Omental fat pad (tissue), 4 donors: ENCODE measurements around the gene C1orf74. TPM values are rescaled to one million over a fixed set of nuclear protein-coding genes. Genes with fewer than 3 reads are reported as not detected.
A peak's percentile ranks its signal among the peaks of the same experiment; 100 is the strongest.

Experiments used
- ATAC-seq: fragments of 150-250 bp; one replicate; pipeline ENCODE4 v1.9.1; 2016; ENCODE audit warnings: mild to moderate bottlenecking, moderate library complexity; ENCODE audit not compliant: low FRiP score
- DNase-seq: peaks from one replicate; pipeline ENCODE4 v3.0.0-alpha.2; 2019; ENCODE audit warnings: low spot score
- total RNA-seq, 4 donors: library from RNA; depleted of rRNA; stranded (reverse); fragments of >200 nt; gene quantifications; one replicate each; pipeline ENCODE4 v1.1.0, GENCODE V29; 2016
- TF ChIP-seq, protein P1 (sequence below), 3 donors: fragments of 450-650 bp; IDR thresholded peaks; one replicate each; pipeline ENCODE4 v1.5.1; 2016 to 2017; ENCODE audit warnings: antibody characterized with exemption in 3 of 3, mild to moderate bottlenecking in 3 of 3, moderate library complexity in 2 of 3

The C1orf74 gene
- total RNA-seq, 4 donors from 2014 or later, result 0.37 to 1.9 (median 1.0) TPM

DNA sequence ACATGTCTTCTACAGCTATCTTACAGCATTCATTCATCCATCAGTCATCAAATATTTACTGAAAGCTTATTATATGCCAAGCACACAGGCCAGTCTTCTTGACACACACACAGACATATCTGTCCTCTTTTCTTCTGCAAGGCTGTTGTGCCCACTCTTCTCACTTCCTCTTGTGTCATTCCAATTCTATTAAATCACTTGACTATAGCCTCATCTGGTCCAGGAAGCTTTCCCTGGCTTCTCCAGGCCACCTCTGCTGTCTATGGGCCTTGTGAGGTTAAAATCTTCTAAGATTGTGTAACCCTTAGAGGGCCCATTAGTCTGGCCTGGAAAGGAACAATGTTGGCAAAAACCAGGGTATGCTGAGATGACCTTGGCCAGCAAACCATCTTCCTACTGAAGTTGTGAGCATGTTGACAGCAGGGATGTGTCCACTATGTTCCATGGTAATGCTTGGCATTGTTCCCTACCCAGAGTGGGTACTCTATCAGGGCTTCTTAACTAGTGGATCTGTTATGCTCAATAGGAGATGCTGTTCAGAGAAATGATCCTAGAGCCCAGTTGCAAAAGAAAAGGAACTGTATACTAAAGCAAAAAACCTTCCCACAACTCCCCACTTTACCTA, 23.2 kb downstream of the C1orf74 start:
- TF ChIP-seq, protein P1, sequence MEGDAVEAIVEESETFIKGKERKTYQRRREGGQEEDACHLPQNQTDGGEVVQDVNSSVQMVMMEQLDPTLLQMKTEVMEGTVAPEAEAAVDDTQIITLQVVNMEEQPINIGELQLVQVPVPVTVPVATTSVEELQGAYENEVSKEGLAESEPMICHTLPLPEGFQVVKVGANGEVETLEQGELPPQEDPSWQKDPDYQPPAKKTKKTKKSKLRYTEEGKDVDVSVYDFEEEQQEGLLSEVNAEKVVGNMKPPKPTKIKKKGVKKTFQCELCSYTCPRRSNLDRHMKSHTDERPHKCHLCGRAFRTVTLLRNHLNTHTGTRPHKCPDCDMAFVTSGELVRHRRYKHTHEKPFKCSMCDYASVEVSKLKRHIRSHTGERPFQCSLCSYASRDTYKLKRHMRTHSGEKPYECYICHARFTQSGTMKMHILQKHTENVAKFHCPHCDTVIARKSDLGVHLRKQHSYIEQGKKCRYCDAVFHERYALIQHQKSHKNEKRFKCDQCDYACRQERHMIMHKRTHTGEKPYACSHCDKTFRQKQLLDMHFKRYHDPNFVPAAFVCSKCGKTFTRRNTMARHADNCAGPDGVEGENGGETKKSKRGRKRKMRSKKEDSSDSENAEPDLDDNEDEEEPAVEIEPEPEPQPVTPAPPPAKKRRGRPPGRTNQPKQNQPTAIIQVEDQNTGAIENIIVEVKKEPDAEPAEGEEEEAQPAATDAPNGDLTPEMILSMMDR (IDR thresholded peaks at IDR 0.05), result no peak
- ATAC-seq, result no peak
- no peak for DNase-seq

DNA sequence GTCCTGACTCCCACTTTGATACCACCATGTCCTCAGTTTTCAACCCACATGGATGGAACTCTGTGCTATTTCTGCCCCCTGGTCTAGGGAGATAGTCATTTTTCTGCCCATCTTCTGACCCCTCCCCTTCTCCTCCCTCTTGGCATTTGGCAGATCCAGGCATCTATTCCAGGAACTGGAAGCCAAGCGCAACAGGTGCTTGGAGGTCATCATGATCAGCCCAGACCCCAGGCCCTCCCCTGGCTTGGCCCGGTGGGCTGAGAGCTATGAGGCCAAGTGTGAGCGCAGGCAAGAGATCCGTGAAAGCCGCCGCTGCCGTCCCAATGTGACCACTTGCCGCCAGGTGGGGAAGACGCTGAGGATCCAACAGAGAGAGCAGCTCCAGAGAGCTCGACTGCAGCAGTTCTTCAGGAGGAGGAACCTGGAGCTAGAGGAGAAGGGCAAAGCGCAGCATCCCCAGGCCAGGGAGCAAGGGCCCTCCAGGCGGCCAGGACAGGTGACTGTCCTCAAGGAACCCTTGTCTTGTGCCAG, 24.5 kb downstream of the C1orf74 start:
- ATAC-seq (no peak), DNase-seq (no peak)
- TF ChIP-seq, protein P1 (IDR thresholded peaks at IDR 0.05), result no peak

- ATAC-seq, result no peak
- TF ChIP-seq, protein P1 (IDR thresholded peaks at IDR 0.05), result no peak
- no peak for DNase-seq
These were observed 26.0 kb downstream of the C1orf74 start for GRCh38 chr1:209758400-209758799.

DNA sequence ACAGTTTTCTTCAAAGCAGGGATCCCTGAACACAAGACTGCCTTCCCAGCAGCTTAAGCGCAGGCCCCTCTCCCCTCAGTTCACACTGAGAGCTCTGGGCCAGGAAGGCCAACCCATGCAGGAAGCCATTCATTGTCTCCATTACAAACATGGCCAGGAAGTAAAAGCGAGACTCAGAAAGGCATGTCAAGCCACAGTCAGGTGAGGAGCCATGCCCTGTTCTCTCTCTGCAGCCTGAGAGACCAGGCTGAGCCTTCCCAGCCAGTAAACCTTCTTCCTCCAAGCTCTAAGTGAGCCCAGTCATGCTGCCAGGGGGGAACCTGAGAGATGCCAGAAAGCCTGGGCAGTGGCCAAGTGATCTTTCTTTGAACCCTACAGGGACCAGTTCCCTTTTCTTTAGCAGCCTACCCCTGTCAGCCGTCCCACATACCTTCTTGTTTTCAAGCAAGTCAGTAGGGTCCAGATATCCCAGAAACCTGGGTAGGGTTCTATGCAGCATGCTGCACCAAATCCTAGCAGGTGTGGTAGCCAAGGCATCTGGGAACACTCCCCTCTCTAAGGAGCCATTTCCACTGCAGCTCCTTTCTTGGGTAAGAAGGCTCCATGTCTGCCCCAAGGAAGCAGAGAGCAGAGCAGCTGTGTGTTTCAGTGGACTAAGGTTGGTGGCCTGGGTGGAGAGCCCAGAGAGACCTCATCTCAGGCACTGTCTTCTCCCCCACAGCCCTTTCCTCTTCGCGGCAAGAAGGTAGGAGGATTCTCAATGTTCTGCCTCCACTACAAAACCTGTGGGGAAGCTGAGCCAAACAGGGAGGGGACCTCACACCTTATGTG, 27.5 kb downstream of the C1orf74 start:
- ATAC-seq (peak; percentile 33), DNase-seq (no peak)
- TF ChIP-seq, protein P1 (IDR thresholded peaks at IDR 0.05), result no peak

DNA sequence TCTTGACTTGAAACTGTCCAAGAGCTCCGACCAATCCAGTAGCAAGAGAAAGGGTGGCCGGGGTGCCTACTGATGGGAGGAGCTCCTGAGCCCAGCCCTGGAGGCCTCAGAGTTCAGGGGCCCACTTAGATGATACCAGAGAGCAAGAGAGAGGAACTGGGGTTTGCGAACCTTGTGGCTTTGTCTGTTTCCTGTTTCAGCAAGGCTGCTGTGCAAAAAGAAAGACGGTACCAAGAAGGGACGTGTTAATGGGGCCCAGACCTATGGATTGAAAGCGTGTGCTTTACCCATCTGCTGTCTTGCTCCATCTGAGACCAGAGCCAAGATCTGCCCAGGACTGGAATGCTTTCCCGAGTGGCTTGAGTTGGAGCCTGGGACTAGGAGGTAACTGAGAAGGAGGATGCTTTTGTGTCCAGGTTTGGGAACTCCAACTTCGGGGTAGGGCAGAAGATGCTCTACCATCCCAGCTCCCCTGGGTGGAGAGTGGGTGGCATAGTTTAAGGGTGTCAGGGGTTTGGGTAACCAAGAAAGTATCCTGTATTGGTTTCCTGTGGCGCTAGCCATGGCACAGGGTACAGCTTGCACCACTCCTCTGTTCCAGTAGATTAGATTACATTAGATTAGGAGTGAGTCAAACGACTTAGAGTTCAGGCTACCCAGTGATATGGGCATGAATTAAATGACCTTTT, 28.3 kb downstream of the C1orf74 start, which contains the start of gene TRAF3IP3:
TSS of gene TRAF3IP3 (plus strand) at position 128 of the 689 bp plus-strand sequence. CDS start 3,987 bp downstream, outside the sequence.
- no peak for ATAC-seq
- DNase-seq, result no peak
- TF ChIP-seq, protein P1 (IDR thresholded peaks at IDR 0.05), result no peak

DNA sequence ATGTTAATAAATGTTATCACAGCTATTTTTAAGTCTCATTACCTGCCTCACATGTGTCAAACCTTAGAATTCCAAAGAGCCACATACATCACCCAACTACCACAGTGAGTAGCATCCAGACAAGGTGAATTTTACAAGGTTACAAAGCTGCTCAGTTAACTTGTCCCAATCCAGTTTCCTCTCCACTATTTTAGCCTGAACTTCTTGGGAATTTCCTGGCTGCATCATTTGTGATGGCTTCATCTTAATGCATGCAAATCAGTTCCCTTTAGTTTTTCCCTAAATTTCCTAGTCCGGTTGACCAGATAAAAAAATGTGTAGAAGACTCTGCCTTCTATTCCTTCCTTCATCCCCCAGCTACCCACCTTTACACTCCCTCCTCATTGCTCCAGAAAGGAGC, 29.1 kb downstream of the C1orf74 start:
- DNase-seq, result no peak

More for the DNA sequence above, 29.1 kb downstream of the C1orf74 start:
- TF ChIP-seq, protein P1 (IDR thresholded peaks at IDR 0.05), result no peak
- ATAC-seq, result no peak
